HG03378 (cell line): ENCODE results near the gene AMFR.

Experiments
- ATAC-seq: cut with Tn5 transposase; IDR thresholded peaks from one replicate; pipeline ENCODE4 v1.9.1; 2021; ENCODE audit warnings: mild to moderate bottlenecking, moderate library complexity; ENCODE audit not compliant: unreplicated experiment

The AMFR gene

GRCh38 chr16:56336071-56336688 lies 89.2 kb downstream of the AMFR start:
- no peak for ATAC-seq

GRCh38 chr16:56334761-56335160 lies 90.6 kb downstream of the AMFR start:
- ATAC-seq = no peak

DNA sequence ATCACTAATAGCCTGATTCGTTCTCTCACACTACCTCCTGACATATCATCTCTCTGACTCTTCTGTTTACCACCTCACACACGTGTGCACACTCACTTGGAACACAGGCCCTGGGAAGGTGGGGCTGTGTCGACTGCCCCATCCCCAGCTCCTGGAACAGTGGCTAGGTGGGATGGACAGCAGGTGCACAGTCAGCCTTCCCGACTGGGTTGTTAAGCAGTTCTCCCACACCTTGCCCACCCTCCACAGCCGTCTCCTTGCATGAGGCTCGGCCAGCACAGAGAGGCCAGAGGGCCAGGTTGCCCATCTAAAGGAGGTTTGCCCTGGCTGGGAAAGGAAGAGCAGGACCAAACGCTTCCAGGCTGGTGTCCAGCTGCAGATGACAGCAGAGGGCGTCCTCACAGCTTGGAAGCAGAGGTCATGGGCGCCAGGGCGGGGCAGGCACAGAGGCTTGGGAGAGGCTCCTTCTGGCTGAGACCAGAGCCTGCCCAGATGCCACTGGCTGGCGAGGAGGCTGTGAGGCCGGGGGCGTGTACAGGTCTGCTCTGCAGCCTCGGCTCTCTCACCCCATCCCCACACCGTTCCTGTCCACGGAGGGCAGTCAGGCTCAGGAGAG lies 92.8 kb downstream of the AMFR start:
- no peak for ATAC-seq

- no peak for ATAC-seq
Measured at GRCh38 chr16:56331915-56332314, 93.4 kb downstream of the AMFR start.

DNA sequence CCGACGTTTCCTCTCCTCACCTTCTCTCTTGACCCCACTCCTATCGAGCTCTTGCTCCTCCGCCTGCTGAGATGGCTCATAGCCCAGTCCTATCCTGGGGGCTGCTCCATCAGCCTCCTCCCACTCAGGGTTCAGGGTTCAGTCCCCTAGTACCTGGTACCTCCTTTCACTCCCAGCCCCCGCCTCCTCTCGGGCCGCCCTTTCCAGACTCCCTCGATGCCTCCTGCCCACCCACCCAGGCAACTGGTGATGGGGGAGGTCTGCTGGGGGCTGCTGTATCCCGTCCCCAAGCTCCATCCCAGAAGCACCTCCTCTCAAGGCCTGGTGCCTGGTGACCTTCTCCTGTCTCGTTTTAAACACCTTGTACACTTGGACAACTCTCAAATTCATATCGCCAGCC lies 93.9 kb downstream of the AMFR start:
- ATAC-seq = no peak

DNA sequence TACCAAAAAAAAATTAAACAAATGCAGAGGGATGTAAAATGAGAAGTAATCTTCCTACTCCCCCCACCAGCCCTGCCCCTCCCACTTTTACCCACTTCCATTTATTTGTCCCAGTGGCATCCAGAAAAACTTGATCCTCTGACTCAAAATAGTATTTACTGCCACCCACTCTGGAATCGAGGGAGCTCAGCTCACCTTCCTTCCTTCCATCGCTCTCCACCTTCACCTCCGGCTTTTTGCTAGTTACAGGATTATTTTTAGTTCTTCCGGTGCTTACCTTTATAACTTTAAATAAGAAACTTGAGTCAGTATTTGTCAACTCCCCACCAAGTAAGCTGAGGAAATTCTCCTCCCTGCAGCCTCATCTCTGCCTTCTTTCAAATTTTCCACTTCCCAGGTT lies 94.9 kb downstream of the AMFR start:
- no peak for ATAC-seq

GRCh38 chr16:56329887-56330286 lies 95.5 kb downstream of the AMFR start:
- no peak for ATAC-seq

- ATAC-seq = no peak
Measured at GRCh38 chr16:56328276-56329022, 96.9 kb downstream of the AMFR start.

- no peak for ATAC-seq
Measured at GRCh38 chr16:56327929-56328258, 97.5 kb downstream of the AMFR start.

- no peak for ATAC-seq
Measured at GRCh38 chr16:56327071-56327928, 98.0 kb downstream of the AMFR start.

DNA sequence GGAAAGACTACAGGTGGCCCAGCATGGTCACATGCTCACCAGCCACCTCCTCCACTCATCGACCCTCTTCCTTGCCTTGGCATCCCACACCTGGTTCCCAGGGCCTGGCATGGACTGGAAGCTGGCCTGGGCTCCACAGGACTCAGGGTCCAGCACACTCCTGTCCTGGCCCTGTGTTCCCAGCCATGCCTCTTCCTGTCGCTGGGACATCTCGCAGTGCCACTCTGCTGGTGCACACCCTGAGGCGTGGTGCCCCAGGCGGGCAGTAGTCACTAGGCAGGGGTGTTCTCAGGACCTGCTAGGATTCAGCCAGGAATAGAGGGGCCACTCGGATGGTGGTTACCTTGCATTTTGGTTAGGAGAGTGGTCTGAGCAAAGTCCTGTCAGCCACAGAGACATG lies 99.4 kb downstream of the AMFR start:
- ATAC-seq = no peak

GRCh38 chr16:56324406-56324805 lies 100.9 kb downstream of the AMFR start:
- ATAC-seq = no peak

GRCh38 chr16:56321571-56321970 lies 103.8 kb downstream of the AMFR start:
- no peak for ATAC-seq

DNA sequence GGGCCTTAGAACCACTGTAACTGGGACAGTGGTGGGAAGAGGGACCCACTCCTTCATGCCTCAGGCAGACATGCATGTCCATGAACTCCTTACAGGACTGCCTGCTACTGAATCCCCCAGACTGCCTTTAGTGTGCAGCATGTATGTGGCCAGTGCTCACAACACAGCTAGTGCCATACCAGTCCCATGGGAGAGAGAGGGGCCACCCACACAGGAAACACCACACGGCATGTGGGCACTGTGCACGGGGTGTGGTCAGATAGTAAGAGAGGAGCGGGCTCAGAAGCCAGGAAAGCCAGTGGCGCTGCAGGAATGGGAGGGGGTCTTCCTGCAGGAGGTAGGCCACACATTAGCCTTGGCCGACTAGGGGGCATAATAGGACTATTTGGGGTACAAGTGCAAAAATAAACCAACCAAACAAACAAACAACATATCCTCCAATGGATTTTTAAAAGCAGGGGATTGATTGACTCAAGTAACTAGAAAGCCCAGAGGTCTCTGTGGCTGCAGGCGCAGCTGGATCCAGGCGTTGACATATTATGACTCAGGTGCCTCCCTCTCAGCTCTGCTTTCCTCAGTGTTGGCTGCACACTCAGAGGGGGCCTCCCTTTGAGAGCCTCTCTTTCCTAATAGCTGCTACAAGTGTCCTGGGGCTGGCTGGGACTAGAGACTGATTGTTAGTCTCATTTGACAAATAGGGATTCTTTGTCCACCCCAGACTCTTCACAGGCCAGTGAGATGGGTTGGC lies 104.4 kb downstream of the AMFR start:
- ATAC-seq = no peak

- ATAC-seq = no peak
Measured at GRCh38 chr16:56320056-56320455, 105.3 kb downstream of the AMFR start.

DNA sequence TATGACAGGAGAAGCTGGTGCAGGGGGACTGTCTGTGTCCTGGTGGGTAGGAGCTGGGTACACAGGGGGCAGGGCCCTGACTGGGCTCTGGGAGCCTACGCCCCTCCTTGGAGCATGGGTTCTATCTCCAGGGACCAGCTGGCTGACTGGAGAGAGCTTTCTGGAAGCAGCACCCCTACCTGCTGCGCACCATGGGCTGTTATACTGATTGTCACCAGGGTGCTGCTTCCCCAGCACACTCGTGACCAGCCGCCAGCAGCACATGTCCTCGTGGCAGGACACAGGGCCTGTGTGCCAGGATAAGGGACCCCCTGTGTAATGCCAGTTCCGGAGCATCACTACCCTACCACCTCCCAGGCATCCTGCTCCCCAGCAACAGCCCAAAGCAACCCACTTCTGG lies 106.0 kb downstream of the AMFR start:
- ATAC-seq = no peak

GRCh38 chr16:56318827-56319140 lies 106.6 kb downstream of the AMFR start:
- no peak for ATAC-seq

- ATAC-seq = peak; percentile 79
Measured at GRCh38 chr16:56317998-56318826, 107.1 kb downstream of the AMFR start.

- no peak for ATAC-seq
Measured at GRCh38 chr16:56316545-56316944, 108.8 kb downstream of the AMFR start.

DNA sequence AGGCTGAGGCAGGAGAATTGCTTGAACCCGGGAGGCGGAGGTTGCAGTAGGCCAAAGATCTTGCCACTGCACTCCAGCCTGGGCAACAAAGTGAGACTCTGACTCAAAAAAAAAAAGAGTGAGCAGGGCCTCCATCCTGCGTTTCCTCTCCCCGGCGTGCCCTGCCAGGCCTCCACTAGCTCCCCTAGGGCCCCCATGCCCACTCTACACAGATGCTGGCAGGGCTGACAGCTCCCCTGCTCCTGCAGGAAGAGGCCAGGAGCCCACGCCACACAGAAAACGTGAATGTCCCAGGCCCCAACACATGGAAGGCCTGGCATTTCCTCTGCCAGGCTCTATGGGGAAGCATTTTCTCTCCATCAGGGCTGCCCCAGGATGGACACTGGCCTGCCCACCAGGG lies 109.4 kb downstream of the AMFR start:
- ATAC-seq = no peak
